ENCODE measurements around the gene NT5DC2. TPM values are rescaled to one million over a fixed set of nuclear protein-coding genes. Genes with fewer than 3 reads are reported as not detected.

Gene NT5DC2
- 10 to 100 TPM in 1 of 6 experiments, 1 to 10 TPM in 5; 1.1 to 12.5 (median 3.9) TPM for total RNA-seq
- long read RNA-seq: 0 reads

DNA sequence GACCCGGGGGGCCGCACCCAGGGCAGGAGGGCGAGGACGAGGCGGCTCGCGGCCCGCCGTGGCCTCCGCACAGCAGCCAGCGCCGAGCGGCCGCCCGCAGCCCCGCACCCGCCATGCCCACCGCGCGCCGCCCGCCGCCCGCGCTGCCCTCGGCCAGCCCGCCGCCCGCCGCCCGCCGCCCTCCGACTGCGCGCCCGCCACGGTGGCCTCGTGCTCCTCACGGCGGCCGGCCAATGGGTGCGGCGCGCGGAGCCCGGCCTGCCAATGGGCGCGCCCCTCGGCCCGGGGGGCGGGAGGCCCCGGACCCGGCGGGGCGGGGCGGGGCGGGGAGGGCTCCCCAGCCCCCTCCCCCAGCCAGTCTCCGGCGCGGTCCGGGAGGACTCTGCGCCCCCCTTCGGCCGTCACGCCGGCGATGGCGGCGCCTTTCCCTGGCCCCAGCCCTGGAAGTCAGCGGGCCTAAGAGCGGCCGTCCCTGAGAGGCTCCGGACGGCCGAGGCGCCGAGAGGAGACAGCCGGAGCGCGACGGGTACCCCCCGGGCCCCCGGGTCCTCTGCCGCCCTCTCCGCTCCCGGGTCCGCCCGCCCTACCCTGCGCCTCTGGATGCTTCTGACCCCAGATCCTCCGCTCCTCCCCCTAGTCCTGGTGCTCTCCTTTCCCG is at the start of gene NT5DC2:
Gene NT5DC2 (minus strand): TSS at position 235 of the 658 bp plus-strand sequence. CDS start 120 bp downstream, at position 115.
- peak; percentile 57 to 63 (median 61) for DNase-seq
- WGBS (ENCODE audit: insufficient coverage, low coverage, low lambda C conversion rate, missing lambda C conversion rate): no CpG with 5 or more reads among the region's 91 CpGs
- intact Hi-C loops (cut with DNase I): no loop called here

DNA sequence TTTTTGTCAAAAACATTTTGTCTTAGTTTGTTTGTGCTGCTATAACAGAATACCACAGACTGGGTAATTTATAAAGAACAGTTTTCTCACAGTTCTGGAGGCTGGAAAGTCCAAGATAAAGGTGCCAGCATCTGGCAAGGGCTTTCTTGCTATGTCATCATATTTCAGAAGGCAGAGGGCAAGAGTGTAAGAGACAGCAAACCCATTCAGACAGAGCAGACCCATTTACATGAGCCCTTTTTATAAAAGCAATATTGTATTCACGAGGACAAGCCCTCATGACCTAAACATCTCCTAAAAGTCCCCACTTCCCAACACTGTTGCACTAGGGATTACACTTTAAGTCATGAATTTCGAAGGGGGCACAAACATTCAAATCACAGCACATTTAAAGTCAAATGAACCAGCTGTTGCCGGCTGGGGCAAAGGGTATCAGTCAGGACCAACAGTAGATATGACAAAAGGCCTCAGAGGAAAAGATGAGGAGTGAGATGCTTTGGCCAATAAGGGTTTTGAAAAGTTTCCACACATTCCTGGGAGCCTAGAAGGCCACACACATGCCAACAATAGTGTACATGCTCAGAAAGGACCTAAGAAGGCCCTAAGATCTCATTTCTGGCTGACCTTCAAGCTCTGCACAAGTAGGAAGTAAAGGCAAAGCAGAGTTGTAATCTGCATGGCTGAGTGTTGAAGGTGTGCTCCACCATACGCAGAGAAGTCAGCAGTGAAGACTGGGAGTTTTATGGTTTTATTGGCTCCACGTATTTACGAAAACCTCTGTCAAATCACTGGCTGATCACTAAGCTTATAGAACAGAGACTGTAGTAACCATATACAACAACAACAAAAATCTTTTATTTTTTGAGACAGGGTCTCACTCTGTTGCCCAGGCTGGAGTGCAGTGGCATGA is 40.7 kb upstream of the NT5DC2 start:
- peaks cover 0 to 48% (median 14%) of the 10 kb centered on the region in 4 donors for H3K36me3 ChIP-seq
- H3K27ac ChIP-seq: no peak overlapping the region
- no peaks in the 10 kb centered on the region for H3K9me3 ChIP-seq
- intact Hi-C loops (cut with DNase I): no loop called here
- no peaks in the 10 kb centered on the region for H3K4me1 ChIP-seq
- ATAC-seq (no peak), DNase-seq (no peak)
- WGBS (ENCODE audit: insufficient coverage, low coverage, low lambda C conversion rate, missing lambda C conversion rate): 88% methylated on average over 6 of the region's 6 CpGs
- TF ChIP-seq POLR2A (IDR thresholded peaks at IDR 0.05): no peak
- TF ChIP-seq, protein P1, sequence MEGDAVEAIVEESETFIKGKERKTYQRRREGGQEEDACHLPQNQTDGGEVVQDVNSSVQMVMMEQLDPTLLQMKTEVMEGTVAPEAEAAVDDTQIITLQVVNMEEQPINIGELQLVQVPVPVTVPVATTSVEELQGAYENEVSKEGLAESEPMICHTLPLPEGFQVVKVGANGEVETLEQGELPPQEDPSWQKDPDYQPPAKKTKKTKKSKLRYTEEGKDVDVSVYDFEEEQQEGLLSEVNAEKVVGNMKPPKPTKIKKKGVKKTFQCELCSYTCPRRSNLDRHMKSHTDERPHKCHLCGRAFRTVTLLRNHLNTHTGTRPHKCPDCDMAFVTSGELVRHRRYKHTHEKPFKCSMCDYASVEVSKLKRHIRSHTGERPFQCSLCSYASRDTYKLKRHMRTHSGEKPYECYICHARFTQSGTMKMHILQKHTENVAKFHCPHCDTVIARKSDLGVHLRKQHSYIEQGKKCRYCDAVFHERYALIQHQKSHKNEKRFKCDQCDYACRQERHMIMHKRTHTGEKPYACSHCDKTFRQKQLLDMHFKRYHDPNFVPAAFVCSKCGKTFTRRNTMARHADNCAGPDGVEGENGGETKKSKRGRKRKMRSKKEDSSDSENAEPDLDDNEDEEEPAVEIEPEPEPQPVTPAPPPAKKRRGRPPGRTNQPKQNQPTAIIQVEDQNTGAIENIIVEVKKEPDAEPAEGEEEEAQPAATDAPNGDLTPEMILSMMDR (IDR thresholded peaks at IDR 0.05): no peak
- no peaks in the 10 kb centered on the region for H3K27me3 ChIP-seq
- no peak overlapping the region for H3K4me3 ChIP-seq

More for the DNA sequence above, at the start of gene NT5DC2:
- peaks cover 0 to 16% (median 0%) of the 10 kb centered on the region in 4 donors for H3K4me1 ChIP-seq
- peak within 1 kb of the TSS; percentile 33 to 49 (median 40) for H3K27ac ChIP-seq
- peak within 1 kb of the TSS; percentile 31 to 48 (median 40) for H3K4me3 ChIP-seq
- peak; percentile 6 to 29 (median 8) for ATAC-seq
- no peaks in the 10 kb centered on the region for H3K36me3 ChIP-seq
- no peak for TF ChIP-seq POLR2A (IDR thresholded peaks at IDR 0.05)
- TF ChIP-seq, protein P1 (IDR thresholded peaks at IDR 0.05): no peak
- no peaks in the 10 kb centered on the region for H3K27me3 ChIP-seq
- H3K9me3 ChIP-seq: no peaks in the 10 kb centered on the region

- 54% methylated on average over 6 of the region's 6 CpGs for WGBS (ENCODE audit: insufficient coverage, low coverage, low lambda C conversion rate, missing lambda C conversion rate)
- TF ChIP-seq POLR2A (IDR thresholded peaks at IDR 0.05): no peak
- TF ChIP-seq, protein P1 (IDR thresholded peaks at IDR 0.05): no peak
- DNase-seq (no peak), ATAC-seq (no peak)
- intact Hi-C loops (cut with DNase I): no loop called here
- no peaks in the 10 kb centered on the region for H3K4me1 ChIP-seq
- no peaks in the 10 kb centered on the region for H3K27me3 ChIP-seq
- no peak overlapping the region for H3K27ac ChIP-seq
- H3K9me3 ChIP-seq: no peaks in the 10 kb centered on the region
- no peak overlapping the region for H3K4me3 ChIP-seq
- peaks cover 0 to 28% (median 7%) of the 10 kb centered on the region in 4 donors for H3K36me3 ChIP-seq
Measured at GRCh38 chr3:52572221-52572620, 38.6 kb upstream of the NT5DC2 start.

DNA sequence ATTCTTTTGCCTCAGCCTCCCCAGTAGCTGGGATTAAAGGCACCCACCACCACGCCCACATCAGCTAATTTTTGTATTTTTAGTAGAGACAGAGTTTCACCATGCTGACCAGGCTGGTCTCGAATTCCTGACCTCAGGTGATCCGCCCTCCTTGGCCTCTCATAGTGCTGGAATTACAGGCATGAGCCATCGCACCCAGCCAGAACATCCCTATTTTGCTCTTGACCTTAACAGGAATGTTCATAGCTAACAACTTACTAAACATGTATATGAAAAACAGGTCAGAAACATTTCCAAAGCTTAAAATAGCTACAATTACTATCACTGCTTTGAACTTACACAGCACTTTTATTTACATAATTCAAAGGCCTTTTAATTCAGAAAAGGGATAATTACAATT is 36.4 kb upstream of the NT5DC2 start:
- ATAC-seq: no peak
- no peak overlapping the region for H3K27ac ChIP-seq
- H3K36me3 ChIP-seq: peaks cover 0 to 17% (median 5%) of the 10 kb centered on the region in 4 donors
- no peaks in the 10 kb centered on the region for H3K9me3 ChIP-seq
- no peaks in the 10 kb centered on the region for H3K4me1 ChIP-seq
- H3K4me3 ChIP-seq: no peak overlapping the region
- 95% methylated on average over 4 of the region's 4 CpGs for WGBS (ENCODE audit: insufficient coverage, low coverage, low lambda C conversion rate, missing lambda C conversion rate)
- no peak for DNase-seq
- intact Hi-C loops (cut with DNase I): no loop called here
- TF ChIP-seq, protein P1 (IDR thresholded peaks at IDR 0.05): no peak
- TF ChIP-seq POLR2A (IDR thresholded peaks at IDR 0.05): no peak
- H3K27me3 ChIP-seq: no peaks in the 10 kb centered on the region
